PC-3 (cell line): Measurements from ENCODE around the gene CHRDL2. TPM values are rescaled to one million over a fixed set of nuclear protein-coding genes. Genes with fewer than 3 reads are reported as not detected.
A peak's percentile ranks its signal among the peaks of the same experiment; 100 is the strongest.

Experiments
- ATAC-seq: fragments of 200-7000 bp; cut with Tn5 transposase; 2 replicates; pipeline ENCODE4 v1.9.1; 2020; ENCODE audit warnings: mild to moderate bottlenecking, moderate library complexity
- BruUV-seq: library from RNA; stranded (reverse); fragments of 400-500 nt; replicated peaks from 2 replicates; lab custom pipeline; 2021; lab: Mats Ljungman, UMichigan
- CTCF ChIA-PET: fragments of 300-600 bp; sonication (Branson Sonifier 250); formaldehyde crosslinking; loops from one replicate; lab custom pipeline; 2022; ENCODE audit warnings: antibody characterized with exemption; lab: Charles Lee
- POLR2A ChIA-PET: fragments of 300-600 bp; sonication (Branson Sonifier 250); formaldehyde crosslinking; loops from one replicate; lab custom pipeline; 2022; ENCODE audit warnings: antibody characterized with exemption; ENCODE audit not compliant: unreplicated experiment; lab: Charles Lee
- DNase-seq: peaks from one replicate; pipeline ENCODE4 v3.0.0-alpha.2; 2015
- H2AFZ ChIP-seq: fragments of 300-600 bp; sonication (generic); 2 replicates; pipeline ENCODE4 v1.6.0; 2016; ENCODE audit warnings: antibody characterized with exemption, low read length
- H3F3A ChIP-seq: fragments of 300-600 bp; sonication (generic); one replicate; pipeline ENCODE4 v1.6.0; 2017; ENCODE audit warnings: antibody characterized with exemption, low read length, control low read depth, mild to moderate bottlenecking; ENCODE audit not compliant: unreplicated experiment
- H3K27ac ChIP-seq: fragments of 300-600 bp; sonication (generic); 2 replicates; pipeline ENCODE4 v1.5.1; 2016; ENCODE audit warnings: mild to moderate bottlenecking, low read length
- H3K27me3 ChIP-seq: fragments of 300-600 bp; sonication (generic); 2 replicates; pipeline ENCODE4 v1.6.1; 2016; ENCODE audit warnings: low read length, mixed read lengths
- H3K36me3 ChIP-seq: fragments of 300-600 bp; sonication (generic); 2 replicates; pipeline ENCODE4 v1.6.1; 2016; ENCODE audit warnings: low read depth, mixed run types, low read length, mixed read lengths
- H3K4me1 ChIP-seq: fragments of 300-600 bp; sonication (generic); 2 replicates; pipeline ENCODE4 v1.5.1; 2016; ENCODE audit warnings: low read length; ENCODE audit not compliant: insufficient read depth
- H3K4me2 ChIP-seq: fragments of 300-600 bp; sonication (generic); 2 replicates; pipeline ENCODE4 v1.6.0; 2016; ENCODE audit warnings: low read length
- H3K4me3 ChIP-seq: fragments of 300-600 bp; sonication (generic); 2 replicates; pipeline ENCODE4 v1.5.1; 2016; ENCODE audit warnings: mild to moderate bottlenecking, low read length, mixed read lengths
- H3K79me2 ChIP-seq: fragments of 300-600 bp; sonication (generic); 2 replicates; pipeline ENCODE4 v1.6.1; 2017; ENCODE audit warnings: low read length, mixed read lengths
- H3K9ac ChIP-seq: fragments of 300-600 bp; sonication (generic); 2 replicates; pipeline ENCODE4 v1.6.0; 2016; ENCODE audit warnings: mild to moderate bottlenecking, low read length
- H3K9me2 ChIP-seq: fragments of 300-600 bp; sonication (generic); replicated peaks from 2 replicates; pipeline ENCODE4 v1.6.1; 2016; ENCODE audit warnings: mixed run types, low read length, mixed read lengths
- H3K9me3 ChIP-seq: fragments of 300-600 bp; sonication (generic); 2 replicates; pipeline ENCODE4 v1.6.1; 2016; ENCODE audit warnings: low read length, mixed read lengths
- H4K20me1 ChIP-seq: fragments of 300-600 bp; sonication (generic); 2 replicates; pipeline ENCODE4 v1.6.1; 2016; ENCODE audit warnings: low read length, mixed read lengths
- EZH2 ChIP-seq: fragments of 300-600 bp; sonication (generic); IDR thresholded peaks from one replicate; pipeline ENCODE4 v1.6.1; 2017; ENCODE audit warnings: antibody characterized with exemption, mild to moderate bottlenecking, low read length; ENCODE audit not compliant: unreplicated experiment
- EZH2phosphoT487 ChIP-seq: fragments of 300-600 bp; sonication (generic); IDR thresholded peaks from 2 replicates; pipeline ENCODE4 v1.6.1; 2018; ENCODE audit warnings: mild to moderate bottlenecking, antibody characterized with exemption, low read length, borderline replicate concordance
- intact Hi-C: fragments of 100-400 bp; cut with micrococcal nuclease; formaldehyde crosslinking; loops from 2 replicates; pipeline ENCODE4 v1.9.0; 2023
- total RNA-seq: library from RNA; depleted of rRNA; stranded (reverse); fragments of >200 nt; gene quantifications from 2 replicates; pipeline ENCODE4 v1.2.3, GENCODE V29; 2014
- TF ChIP-seq, protein P1 (sequence below): fragments of 300-600 bp; sonication (generic); conservative IDR thresholded peaks from 2 replicates; pipeline ENCODE4 v1.5.1; 2017; ENCODE audit warnings: antibody characterized with exemption, low read depth, mild to moderate bottlenecking, low read length

The CHRDL2 gene
- total RNA-seq, 1 experiment from 2014 or later, result not detected

DNA sequence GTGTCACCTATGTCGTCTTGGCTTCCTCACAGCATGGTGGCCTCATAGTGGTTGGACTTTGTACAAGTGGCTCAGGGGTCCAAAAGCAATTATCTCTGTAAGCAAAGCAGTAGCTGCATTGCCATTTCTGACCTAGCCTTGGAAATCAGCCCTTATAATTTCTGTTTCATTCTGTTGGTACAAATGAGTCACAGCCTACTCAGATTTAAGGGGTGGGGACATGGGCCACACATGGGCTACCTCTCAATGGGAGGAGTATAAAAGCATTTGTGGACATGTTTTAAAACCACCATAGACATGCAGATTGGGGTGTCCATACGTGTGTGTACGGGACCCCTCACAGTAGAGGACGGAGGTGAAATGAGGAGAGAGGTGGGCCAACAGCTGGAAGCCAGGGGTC lies 41.6 kb downstream of the CHRDL2 start:
- BruUV-seq, result no TSS peak
- no peaks in the 10 kb centered on the region for H3F3A ChIP-seq
- H2AFZ ChIP-seq, result no peak overlapping the region
- no peak overlapping the region for H3K4me3 ChIP-seq
- POLR2A ChIA-PET, result no interaction called here
- no peaks in the 10 kb centered on the region for H4K20me1 ChIP-seq
- H3K9me2 ChIP-seq, result no peaks in the 10 kb centered on the region
- intact Hi-C loops, result no loop called here
- no peak overlapping the region for H3K4me2 ChIP-seq
- DNase-seq (peak; percentile 74), ATAC-seq (peak; percentile 45)
- TF ChIP-seq EZH2 (no peak), EZH2phosphoT487 (no peak)
- TF ChIP-seq, protein P1, sequence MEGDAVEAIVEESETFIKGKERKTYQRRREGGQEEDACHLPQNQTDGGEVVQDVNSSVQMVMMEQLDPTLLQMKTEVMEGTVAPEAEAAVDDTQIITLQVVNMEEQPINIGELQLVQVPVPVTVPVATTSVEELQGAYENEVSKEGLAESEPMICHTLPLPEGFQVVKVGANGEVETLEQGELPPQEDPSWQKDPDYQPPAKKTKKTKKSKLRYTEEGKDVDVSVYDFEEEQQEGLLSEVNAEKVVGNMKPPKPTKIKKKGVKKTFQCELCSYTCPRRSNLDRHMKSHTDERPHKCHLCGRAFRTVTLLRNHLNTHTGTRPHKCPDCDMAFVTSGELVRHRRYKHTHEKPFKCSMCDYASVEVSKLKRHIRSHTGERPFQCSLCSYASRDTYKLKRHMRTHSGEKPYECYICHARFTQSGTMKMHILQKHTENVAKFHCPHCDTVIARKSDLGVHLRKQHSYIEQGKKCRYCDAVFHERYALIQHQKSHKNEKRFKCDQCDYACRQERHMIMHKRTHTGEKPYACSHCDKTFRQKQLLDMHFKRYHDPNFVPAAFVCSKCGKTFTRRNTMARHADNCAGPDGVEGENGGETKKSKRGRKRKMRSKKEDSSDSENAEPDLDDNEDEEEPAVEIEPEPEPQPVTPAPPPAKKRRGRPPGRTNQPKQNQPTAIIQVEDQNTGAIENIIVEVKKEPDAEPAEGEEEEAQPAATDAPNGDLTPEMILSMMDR, result no peak
- H3K27me3 ChIP-seq, result no peaks in the 10 kb centered on the region
- H3K9ac ChIP-seq, result no peak overlapping the region
- H3K4me1 ChIP-seq, result peaks cover 27% of the 10 kb centered on the region
- H3K27ac ChIP-seq, result no peak overlapping the region
- H3K36me3 ChIP-seq, result no peaks in the 10 kb centered on the region
- H3K9me3 ChIP-seq, result no peaks in the 10 kb centered on the region
- H3K79me2 ChIP-seq, result no peaks in the 10 kb centered on the region
- CTCF ChIA-PET, result no interaction called here

DNA sequence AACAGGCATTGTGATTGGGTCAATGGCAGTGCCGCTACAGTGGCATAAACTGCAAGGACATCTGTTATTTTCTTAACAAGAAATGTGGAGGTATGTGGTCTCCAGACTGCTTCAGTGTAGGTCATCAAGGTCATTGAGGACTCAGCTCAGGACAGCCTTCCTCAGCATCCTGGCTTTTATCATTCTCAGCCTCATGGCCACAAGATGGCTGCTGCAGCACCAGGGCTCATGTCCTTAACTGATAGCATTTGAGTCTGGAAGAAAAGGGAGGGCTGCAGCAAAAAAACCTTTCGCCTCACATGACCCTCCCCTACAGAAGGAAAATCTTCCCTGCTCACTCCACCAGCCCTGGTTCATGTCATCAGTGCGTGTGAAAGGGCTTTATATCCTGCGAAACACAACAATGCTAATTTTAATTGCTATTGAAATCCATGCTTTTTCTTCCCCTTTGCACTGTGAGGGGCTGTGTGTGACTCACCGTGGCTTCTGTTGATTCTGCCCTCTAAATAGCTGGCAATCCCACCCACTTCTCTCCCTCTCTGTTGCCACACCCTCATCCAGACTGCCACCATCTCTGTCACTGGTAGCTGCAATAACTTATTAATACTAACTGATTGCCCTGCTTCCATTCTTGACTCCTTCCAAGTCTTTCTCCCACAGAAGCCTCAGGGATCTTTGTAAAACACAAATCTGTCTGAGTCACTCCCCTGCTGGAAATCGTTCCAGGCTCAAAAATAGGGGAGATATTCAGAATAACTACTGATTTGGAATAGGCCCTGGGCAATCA lies 43.8 kb downstream of the CHRDL2 start:
- intact Hi-C loops, result no loop called here
- Histone ChIP-seq H3K9ac (no peak overlapping the region), H3K27ac (no peak overlapping the region), H3K79me2 (no peaks in the 10 kb centered on the region), H3K4me3 (no peak overlapping the region), H3F3A (no peaks in the 10 kb centered on the region), H3K4me2 (no peak overlapping the region), H3K9me2 (no peaks in the 10 kb centered on the region), H2AFZ (peak overlapping the region; percentile 13; the same call in 1 of the 2 replicates), H4K20me1 (no peaks in the 10 kb centered on the region), H3K36me3 (no peaks in the 10 kb centered on the region), H3K27me3 (no peaks in the 10 kb centered on the region), H3K4me1 (peaks cover 18% of the 10 kb centered on the region; the same call in 1 of the 2 replicates), H3K9me3 (no peaks in the 10 kb centered on the region)
- CTCF ChIA-PET, result interaction anchor here (0.7 to 1.0 kb wide), 2 partner anchors 15 to 52 kb away, joined by 3 to 4 read pairs; no protein-coding TSS in a partner anchor
- no peak; the same call in 1 of the 2 replicates for ATAC-seq
- BruUV-seq, result no TSS peak
- peak; percentile 22 for DNase-seq
- TF ChIP-seq, protein P1, result no peak
- TF ChIP-seq EZH2phosphoT487 (no peak), EZH2 (no peak)
- POLR2A ChIA-PET, result no interaction called here

DNA sequence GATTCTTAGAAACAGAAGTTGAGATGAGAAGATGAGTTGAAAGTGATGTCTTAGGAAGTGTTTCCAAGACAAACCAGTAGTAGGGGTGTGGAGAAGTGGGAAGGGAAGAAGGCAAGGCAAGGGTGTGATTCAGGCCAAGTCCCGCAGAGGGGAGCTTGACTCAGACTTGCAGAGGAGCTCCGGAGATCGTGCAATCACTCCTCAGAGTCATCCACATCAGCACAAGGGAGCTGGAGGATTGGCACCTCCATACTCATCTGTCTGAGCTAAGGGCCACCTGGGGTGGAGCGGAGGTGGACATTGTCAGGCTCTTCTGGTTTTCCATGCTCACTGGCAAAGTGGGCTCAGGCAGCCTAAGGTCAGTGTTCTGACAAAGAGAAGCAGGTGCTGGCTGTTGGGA lies 44.4 kb downstream of the CHRDL2 start:
- Histone ChIP-seq H3K9ac (no peak overlapping the region), H4K20me1 (no peaks in the 10 kb centered on the region), H3K4me2 (no peak overlapping the region), H3K36me3 (no peaks in the 10 kb centered on the region), H3K27me3 (no peaks in the 10 kb centered on the region), H3F3A (no peaks in the 10 kb centered on the region), H3K4me1 (peaks cover 18% of the 10 kb centered on the region; the same call in 1 of the 2 replicates), H3K9me2 (no peaks in the 10 kb centered on the region), H3K4me3 (no peak overlapping the region), H3K27ac (no peak overlapping the region), H3K9me3 (no peaks in the 10 kb centered on the region), H2AFZ (no peak overlapping the region), H3K79me2 (no peaks in the 10 kb centered on the region)
- BruUV-seq, result no TSS peak
- no peak for TF ChIP-seq EZH2
- TF ChIP-seq, protein P1, result peak; percentile 12; the same call in 1 of the 2 replicates
- intact Hi-C loops, result no loop called here
- ATAC-seq, result peak; percentile 39
- ChIA-PET POLR2A (interaction anchor here (0.6 kb wide), 1 partner anchor 11 kb away, joined by 4 read pairs; no protein-coding TSS in a partner anchor), CTCF (interaction anchor here (1.0 kb wide), 1 partner anchor 16 kb away, joined by 4 read pairs; no protein-coding TSS in a partner anchor)
- DNase-seq, result peak; percentile 42
